Activated CD8-positive, alpha-beta memory T cell treated with anti-CD3 and anti-CD28 coated beads for 48 hours (primary cell): Measurements from ENCODE around the gene GLTPD2.

ENCODE experiments used
- DNase-seq, 3 experiments: peaks; one replicate each; pipeline ENCODE4 v3.0.0-alpha.2; 2020; ENCODE audit warnings: low read depth in 2 of 3, low spot score in 2 of 3

Gene GLTPD2

DNA sequence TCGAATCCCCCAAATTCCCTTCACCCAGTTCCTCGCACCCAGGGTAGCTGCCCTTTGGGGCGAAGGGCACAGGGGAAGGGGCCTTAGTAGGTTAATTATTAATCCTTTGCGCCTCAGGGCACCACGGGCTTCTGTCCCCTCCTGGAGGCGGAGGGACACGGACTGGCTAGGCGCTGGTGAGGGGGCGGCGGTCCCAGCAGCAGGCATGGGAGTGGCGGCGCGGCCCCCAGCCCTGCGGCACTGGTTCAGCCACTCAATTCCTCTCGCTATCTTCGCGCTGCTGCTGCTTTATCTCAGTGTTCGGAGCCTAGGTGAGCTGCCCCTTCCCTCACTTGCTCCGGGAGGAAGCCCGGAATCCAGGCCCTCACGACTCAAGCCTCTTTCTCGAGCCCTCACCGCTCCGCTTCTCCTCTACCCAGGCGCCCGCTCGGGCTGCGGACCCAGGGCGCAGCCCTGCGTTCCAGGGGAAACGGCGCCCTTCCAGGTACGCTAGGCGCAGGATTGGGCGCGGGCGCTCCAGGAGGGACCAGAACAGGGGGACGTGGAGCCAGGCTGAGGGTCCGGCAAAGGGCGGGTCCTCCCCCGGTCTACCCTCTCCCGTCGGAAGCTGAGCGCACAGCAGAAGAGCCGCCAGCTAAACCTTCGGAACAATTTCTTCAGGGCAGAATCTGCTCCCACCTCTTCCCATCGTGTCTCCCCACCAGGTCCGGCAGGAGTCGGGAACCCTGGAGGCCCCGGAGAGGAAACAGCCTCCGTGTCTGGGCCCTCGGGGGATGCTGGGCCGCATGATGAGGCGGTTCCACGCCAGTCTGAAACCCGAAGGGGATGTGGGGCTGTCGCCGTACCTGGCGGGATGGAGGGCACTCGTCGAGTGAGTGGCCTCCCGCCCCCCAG lies at the start of gene GLTPD2:
GLTPD2 (plus strand) TSS at position 158 of the 894 bp plus-strand sequence; CDS start at position 206, 48 bp downstream.
- no peak for DNase-seq

DNA sequence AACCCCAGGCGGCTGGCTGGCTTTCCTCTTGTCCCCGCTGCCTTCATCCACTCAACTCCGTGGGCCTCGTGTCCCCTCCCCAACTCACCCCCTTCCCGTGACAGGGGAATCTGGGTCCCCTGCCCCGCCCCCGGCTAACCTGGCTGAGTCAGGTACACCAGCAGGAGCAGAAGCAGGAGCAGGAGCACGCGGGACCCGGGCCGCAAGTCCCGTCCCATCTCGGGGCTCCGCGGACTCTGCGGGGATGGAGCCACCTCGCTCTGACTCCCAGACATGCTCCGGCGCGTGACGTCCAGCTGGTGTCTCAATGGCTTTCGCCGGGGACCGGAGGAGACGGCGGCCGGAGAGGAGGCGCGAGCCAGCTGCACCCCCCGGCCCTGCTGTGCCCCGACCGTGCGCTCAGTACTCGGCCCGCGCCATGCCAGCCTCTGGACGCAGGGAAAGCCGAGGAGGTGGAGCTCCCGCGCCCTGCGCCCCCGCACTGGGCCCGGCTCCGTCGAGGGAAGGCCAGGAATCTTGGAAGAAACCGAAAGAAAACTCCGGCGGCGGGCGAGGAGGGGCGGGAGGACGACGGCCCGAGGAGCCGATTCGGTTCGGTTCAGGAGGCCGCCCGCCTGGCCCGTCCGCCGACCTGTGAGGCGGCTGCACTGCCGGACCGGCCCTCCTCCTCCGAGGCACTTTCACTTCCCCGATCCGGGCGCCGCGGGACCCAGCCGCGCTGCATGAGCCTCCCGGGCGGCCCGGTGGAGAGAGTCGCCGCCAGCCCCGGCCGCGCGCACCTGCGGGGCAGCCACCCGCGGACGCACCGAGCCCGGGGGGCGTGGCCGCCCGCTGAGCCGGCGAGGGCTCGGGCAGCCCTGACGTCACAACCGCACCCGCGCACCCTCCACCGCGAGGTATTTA lies 49.4 kb upstream of the GLTPD2 start, which contains the start of the genes CXCL16 and ZMYND15:
CXCL16 (minus strand) TSS at position 807 of the 903 bp plus-strand sequence; CDS start at position 218, 589 bp downstream.
ZMYND15 (plus strand) TSS at position 712 of the 903 bp plus-strand sequence. CDS start 716 bp downstream, outside the sequence.
- no peak for DNase-seq

- DNase-seq = no peak
These were observed 48.8 kb upstream of the GLTPD2 start for GRCh38 chr17:4740025-4740351.

DNA sequence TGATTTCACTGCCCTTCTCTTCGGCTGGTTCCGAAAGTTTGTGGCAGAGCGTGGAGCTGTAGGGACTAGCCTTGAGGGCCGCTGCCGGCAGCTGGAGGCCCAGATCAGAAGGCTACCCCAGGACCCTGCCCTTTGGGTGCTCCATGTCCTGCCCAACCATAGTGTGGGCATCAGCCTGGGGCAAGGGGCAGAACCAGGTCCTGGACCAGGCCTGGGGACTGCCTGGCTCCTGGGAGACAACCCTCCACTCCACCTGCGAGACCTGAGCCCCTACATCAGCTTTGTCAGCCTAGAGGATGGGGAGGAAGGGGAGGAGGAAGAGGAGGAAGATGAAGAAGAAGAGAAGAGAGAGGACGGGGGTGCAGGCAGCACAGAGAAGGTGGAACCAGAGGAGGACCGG lies 48.2 kb upstream of the GLTPD2 start:
- DNase-seq = no peak

DNA sequence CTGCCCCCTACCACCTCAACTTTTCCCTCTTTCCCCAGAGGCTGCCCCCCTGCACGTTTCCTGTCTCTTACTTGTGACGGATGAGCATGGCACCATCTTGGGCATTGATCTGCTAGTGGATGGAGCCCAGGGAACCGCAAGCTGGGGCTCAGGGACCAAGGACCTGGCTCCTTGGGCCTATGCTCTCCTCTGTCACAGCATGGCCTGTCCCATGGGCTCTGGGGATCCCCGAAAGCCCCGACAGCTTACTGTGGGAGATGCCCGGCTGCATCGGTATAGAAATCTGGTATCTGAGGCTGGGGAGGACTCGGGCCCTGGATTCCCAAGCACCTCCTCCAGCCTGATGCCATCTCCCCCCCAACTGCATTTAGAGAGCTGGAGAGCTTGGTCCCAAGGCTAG lies 47.2 kb upstream of the GLTPD2 start:
- DNase-seq = no peak

- DNase-seq = no peak
These were observed 46.6 kb upstream of the GLTPD2 start for GRCh38 chr17:4742133-4742532.

- no peak for DNase-seq
These were observed 46.1 kb upstream of the GLTPD2 start for GRCh38 chr17:4742629-4743028.

- no peak for DNase-seq
These were observed 45.5 kb upstream of the GLTPD2 start for GRCh38 chr17:4743216-4743615.

- no peak for DNase-seq
These were observed 44.9 kb upstream of the GLTPD2 start for GRCh38 chr17:4743898-4744297.

GRCh38 chr17:4744999-4745969 lies 43.5 kb upstream of the GLTPD2 start:
- DNase-seq = no peak

- no peak for DNase-seq
These were observed 40.9 kb upstream of the GLTPD2 start for GRCh38 chr17:4747847-4748246.

- no peak for DNase-seq
These were observed 40.1 kb upstream of the GLTPD2 start for GRCh38 chr17:4748686-4749085.

DNA sequence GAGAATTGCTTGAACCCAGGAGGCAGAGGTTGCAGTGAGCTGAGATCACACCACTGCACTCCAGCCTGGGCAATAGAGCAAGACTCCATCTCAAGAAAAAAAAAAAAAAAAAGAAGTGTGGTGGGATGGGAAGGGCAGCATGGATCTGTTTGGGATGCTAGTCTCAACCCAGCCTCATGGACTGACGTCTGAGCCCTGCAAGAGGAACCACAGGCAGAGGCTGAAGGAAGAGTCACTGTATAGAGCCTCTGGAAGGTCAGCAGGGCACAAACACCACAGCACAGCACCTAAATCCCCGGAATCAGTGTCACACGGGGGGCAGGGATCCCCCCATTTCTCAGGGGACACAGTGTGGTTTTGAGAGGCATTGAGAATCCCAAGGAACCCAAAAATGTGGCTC lies 38.2 kb upstream of the GLTPD2 start:
- no peak for DNase-seq

GRCh38 chr17:4751932-4752331 lies 36.8 kb upstream of the GLTPD2 start:
- no peak for DNase-seq

DNA sequence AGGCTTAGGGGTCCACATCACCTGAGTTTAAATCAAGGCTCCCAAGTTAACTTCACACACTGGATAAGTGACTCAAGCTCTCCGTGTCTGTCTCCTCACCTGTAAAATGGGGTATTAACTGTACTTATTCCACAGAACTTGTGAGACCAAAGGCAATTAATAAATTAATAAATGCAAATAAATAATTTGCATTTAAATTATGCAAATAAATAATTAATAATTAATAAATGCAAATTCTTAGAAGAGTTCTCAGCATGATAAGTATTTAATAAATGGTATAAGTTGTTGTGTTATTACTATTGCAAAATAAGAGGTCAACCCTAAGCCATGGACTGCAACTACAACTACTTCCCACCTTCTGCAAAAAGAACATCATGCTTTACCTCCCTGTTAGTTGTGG lies 35.4 kb upstream of the GLTPD2 start:
- no peak for DNase-seq

DNA sequence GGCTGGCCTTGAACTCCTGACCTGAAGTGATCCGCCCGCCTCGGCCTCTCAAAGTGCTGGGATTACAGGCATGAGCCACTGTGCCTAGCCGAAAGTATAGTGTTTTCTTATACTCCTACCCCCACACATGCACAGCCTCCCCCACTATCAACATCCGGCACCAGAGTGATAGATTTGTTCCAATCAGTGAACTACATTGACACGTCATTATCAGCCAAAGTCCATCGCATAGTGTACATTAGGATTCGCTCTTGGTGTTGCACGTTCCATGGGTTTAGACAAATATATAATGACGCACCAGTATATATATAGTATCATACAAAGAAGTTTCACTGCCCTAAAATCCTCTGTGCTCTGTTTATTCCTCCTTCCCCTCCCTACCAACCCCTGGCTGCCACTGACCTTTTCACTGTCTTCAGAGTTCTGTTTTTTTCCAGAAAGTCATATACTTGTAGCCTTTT lies 29.0 kb upstream of the GLTPD2 start:
- DNase-seq = no peak

DNA sequence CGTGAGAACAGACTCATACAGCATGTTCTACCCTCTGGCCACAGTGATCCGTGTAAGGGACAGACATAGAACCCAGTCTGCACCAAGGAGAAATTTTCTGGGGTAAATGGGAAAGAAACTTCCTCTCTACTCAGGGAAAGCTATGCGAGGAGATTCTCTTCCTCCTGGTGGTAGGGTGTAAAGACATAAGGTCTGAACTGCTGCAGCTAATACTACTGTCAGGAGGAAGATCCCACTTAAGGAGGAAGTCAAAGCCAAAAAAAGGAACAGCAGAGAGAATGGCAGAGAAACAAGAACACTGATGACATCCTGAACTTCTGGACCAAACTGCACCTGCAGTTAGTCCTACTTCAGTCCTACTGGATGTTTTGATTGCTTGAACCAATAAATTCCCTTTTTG lies 24.2 kb upstream of the GLTPD2 start:
- DNase-seq = no peak

GRCh38 chr17:4766201-4766600 lies 22.6 kb upstream of the GLTPD2 start:
- no peak for DNase-seq

DNA sequence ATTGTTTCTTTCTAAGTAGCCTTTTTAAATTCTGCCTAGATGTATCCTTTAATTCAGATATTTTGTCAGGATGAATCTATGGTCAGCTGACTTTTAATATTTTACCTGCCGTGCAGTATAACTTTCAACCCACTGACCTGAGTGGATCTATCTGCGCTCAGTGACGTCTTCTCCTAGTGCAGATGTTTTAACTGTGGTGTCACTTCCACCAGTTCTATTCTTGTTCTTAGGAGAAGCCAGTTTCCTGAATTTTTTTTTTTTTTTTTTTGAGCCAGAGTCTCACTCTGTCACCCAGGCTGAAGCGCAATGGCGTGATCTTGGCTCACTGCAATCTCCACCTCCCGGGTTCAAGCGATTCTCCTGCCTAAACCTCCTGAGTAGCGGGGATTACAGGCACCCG lies 22.0 kb upstream of the GLTPD2 start:
- no peak for DNase-seq

DNA sequence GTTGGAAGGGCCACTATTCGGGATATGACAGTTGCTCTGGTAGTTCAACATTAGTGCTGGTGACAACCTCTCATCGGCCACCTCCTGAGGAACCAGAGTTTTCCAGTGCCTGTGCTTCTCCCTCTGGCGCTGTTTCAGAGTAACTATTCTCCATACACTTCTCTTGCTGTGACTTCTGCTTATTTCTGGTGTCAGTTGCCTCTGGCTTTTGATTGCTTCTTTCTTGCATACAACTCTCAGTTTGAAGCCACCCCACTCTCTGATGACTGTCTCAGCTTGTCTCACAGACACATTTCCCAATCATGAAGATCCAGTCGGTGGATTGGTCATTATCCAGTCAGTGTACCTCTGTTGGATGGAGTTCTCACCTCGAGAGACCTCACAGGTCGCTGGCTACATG lies 20.5 kb upstream of the GLTPD2 start:
- no peak for DNase-seq

DNA sequence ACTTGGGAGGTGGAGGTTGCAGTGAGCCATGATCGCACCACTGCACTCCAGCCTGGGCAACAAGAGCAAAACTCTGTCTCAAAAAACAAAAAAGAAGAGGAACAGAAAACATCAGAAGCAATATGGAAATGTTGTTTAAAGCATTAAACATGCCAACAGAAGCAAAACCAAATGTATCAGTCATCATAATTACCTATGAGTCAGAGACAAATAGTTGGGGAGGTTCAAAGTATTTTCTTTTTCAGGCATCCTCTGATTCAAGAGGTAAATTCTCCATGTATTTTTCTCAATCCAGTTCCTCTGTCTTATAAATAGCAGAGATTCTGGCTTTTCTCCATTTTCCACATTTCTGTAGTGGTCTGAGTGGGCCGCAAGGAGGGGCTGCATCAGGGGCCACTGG lies 19.1 kb upstream of the GLTPD2 start:
- DNase-seq = no peak
